OCI-LY1 (cell line): ENCODE results near the gene CACNA1E.

Experiments used
- H2AFZ ChIP-seq: fragments of 200-600 bp; sonication (generic), shearing (Covaris generic); 2 replicates; pipeline ENCODE4 v1.6.0; 2014; ENCODE audit warnings: antibody characterized with exemption, mild to moderate bottlenecking, low read length
- H3F3A ChIP-seq: fragments of 200-600 bp; sonication (generic), shearing (Covaris generic); 2 replicates; pipeline ENCODE4 v1.6.0; 2014; ENCODE audit warnings: mild to moderate bottlenecking, antibody characterized with exemption, low read length, moderate library complexity; ENCODE audit not compliant: insufficient read depth
- H3K27ac ChIP-seq: fragments of 200-600 bp; sonication (generic); 2 replicates; pipeline ENCODE4 v1.5.1; 2014; ENCODE audit warnings: low read length, mixed run types, mild to moderate bottlenecking, low read depth; ENCODE audit not compliant: poor library complexity, severe bottlenecking
- H3K27me3 ChIP-seq: fragments of 200-600 bp; sonication (generic); 2 replicates; pipeline ENCODE4 v1.6.0; 2014; ENCODE audit warnings: antibody characterized with exemption, mild to moderate bottlenecking, low read length, moderate library complexity; ENCODE audit not compliant: insufficient read depth
- H3K36me3 ChIP-seq: fragments of 200-600 bp; sonication (generic); 2 replicates; pipeline ENCODE4 v1.6.1; 2014; ENCODE audit warnings: mild to moderate bottlenecking, antibody characterized with exemption, low read length, moderate library complexity, mixed read lengths; ENCODE audit not compliant: insufficient read depth
- H3K4me1 ChIP-seq: fragments of 200-600 bp; sonication (generic); 2 replicates; pipeline ENCODE4 v1.5.1; 2014; ENCODE audit warnings: mild to moderate bottlenecking, low read length, moderate library complexity; ENCODE audit not compliant: insufficient read depth, severe bottlenecking
- H3K4me2 ChIP-seq: fragments of 200-600 bp; sonication (generic), shearing (Covaris generic); 2 replicates; pipeline ENCODE4 v1.6.1; 2014; ENCODE audit warnings: low read length
- H3K4me3 ChIP-seq: fragments of 200-600 bp; sonication (generic); 2 replicates; pipeline ENCODE4 v1.5.1; 2014; ENCODE audit warnings: low read length, low read depth, mild to moderate bottlenecking, mixed read lengths; ENCODE audit not compliant: poor library complexity, severe bottlenecking
- H3K79me2 ChIP-seq: fragments of 200-600 bp; shearing (Covaris generic); 2 replicates; pipeline ENCODE4 v1.6.1; 2016; ENCODE audit warnings: mixed run types, low read length, mixed read lengths; ENCODE audit not compliant: insufficient read depth
- H3K9ac ChIP-seq: fragments of 200-600 bp; sonication (generic), shearing (Covaris generic); 2 replicates; pipeline ENCODE4 v1.6.1; 2014; ENCODE audit warnings: mild to moderate bottlenecking, low read length, mixed read lengths
- H3K9me2 ChIP-seq: fragments of 200-600 bp; sonication (generic), shearing (Covaris generic); 2 replicates; pipeline ENCODE4 v1.6.1; 2014; ENCODE audit warnings: low read depth, mild to moderate bottlenecking, low read length, mixed read lengths
- H3K9me3 ChIP-seq: fragments of 200-600 bp; shearing (Covaris generic); 2 replicates; pipeline ENCODE4 v1.6.1; 2014; ENCODE audit warnings: low read length, mixed read lengths
- H4K20me1 ChIP-seq: fragments of 200-600 bp; sonication (generic), shearing (Covaris generic); 2 replicates; pipeline ENCODE4 v1.6.0; 2016; ENCODE audit warnings: mild to moderate bottlenecking, low read length; ENCODE audit not compliant: insufficient read depth
- CTCF ChIP-seq: fragments of 200-600 bp; sonication (generic), shearing (Covaris generic); IDR thresholded peaks from 2 replicates; pipeline ENCODE4 v1.5.1; 2017; ENCODE audit warnings: mild to moderate bottlenecking, antibody characterized with exemption, low read length, moderate library complexity, mixed read lengths
- EZH2 ChIP-seq: fragments of 200-600 bp; sonication (generic), shearing (Covaris generic); IDR thresholded peaks from 2 replicates; pipeline ENCODE4 v1.8.0; 2017; ENCODE audit warnings: borderline replicate concordance, mixed run types, mild to moderate bottlenecking, antibody characterized with exemption, low read length, moderate library complexity, mixed read lengths

Gene CACNA1E

GRCh38 chr1:181556631-181557030 is 73.3 kb downstream of the CACNA1E start:
- H3K36me3 ChIP-seq: no peaks in the 10 kb centered on the region
- no peak for TF ChIP-seq CTCF
- TF ChIP-seq EZH2: no peak
- no peak overlapping the region for H3K27ac ChIP-seq
- no peaks in the 10 kb centered on the region for H4K20me1 ChIP-seq
- no peaks in the 10 kb centered on the region for H3K27me3 ChIP-seq
- H3K4me3 ChIP-seq: no peak overlapping the region
- H3K79me2 ChIP-seq: no peaks in the 10 kb centered on the region
- no peaks in the 10 kb centered on the region for H3K9me3 ChIP-seq
- no peak overlapping the region for H3K4me2 ChIP-seq
- no peak overlapping the region for H3K9ac ChIP-seq
- H3F3A ChIP-seq: no peaks in the 10 kb centered on the region
- H3K9me2 ChIP-seq: no peaks in the 10 kb centered on the region
- no peaks in the 10 kb centered on the region for H3K4me1 ChIP-seq
- H2AFZ ChIP-seq: no peak overlapping the region

GRCh38 chr1:181557313-181557712 is 74.0 kb downstream of the CACNA1E start:
- Histone ChIP-seq H3K27ac (no peak overlapping the region), H3K36me3 (no peaks in the 10 kb centered on the region), H3K9ac (no peak overlapping the region), H2AFZ (no peak overlapping the region), H3K4me3 (no peak overlapping the region), H4K20me1 (no peaks in the 10 kb centered on the region), H3K79me2 (no peaks in the 10 kb centered on the region), H3K9me3 (no peaks in the 10 kb centered on the region), H3K27me3 (no peaks in the 10 kb centered on the region), H3K4me2 (no peak overlapping the region), H3F3A (no peaks in the 10 kb centered on the region), H3K9me2 (no peaks in the 10 kb centered on the region), H3K4me1 (no peaks in the 10 kb centered on the region)
- TF ChIP-seq EZH2 (no peak), CTCF (no peak)

GRCh38 chr1:181558416-181558815 is 75.1 kb downstream of the CACNA1E start:
- H3F3A ChIP-seq: no peaks in the 10 kb centered on the region
- H3K27me3 ChIP-seq: no peaks in the 10 kb centered on the region
- H3K9ac ChIP-seq: no peak overlapping the region
- no peak overlapping the region for H3K27ac ChIP-seq
- no peaks in the 10 kb centered on the region for H3K79me2 ChIP-seq
- no peaks in the 10 kb centered on the region for H3K4me1 ChIP-seq
- no peak overlapping the region for H2AFZ ChIP-seq
- no peaks in the 10 kb centered on the region for H3K9me3 ChIP-seq
- no peaks in the 10 kb centered on the region for H3K36me3 ChIP-seq
- no peak overlapping the region for H3K4me3 ChIP-seq
- no peaks in the 10 kb centered on the region for H3K9me2 ChIP-seq
- no peak overlapping the region for H3K4me2 ChIP-seq
- H4K20me1 ChIP-seq: no peaks in the 10 kb centered on the region
- TF ChIP-seq EZH2 (no peak), CTCF (no peak)
